GOT3 (cell line): Measurements from ENCODE around the gene KCNJ3.

Experiments used
- DNase-seq: peaks from one replicate; lab custom pipeline; 2025; ENCODE audit warnings: mixed read lengths; lab: John Stamatoyannopoulos, UW

The KCNJ3 gene

GRCh38 chr2:154707994-154708575 lies 9.6 kb downstream of the KCNJ3 start:
- no peak for DNase-seq

- DNase-seq, result no peak
Observed at GRCh38 chr2:154709215-154709614, 10.7 kb downstream of the KCNJ3 start.

GRCh38 chr2:154710078-154710477 lies 11.6 kb downstream of the KCNJ3 start:
- DNase-seq, result no peak

GRCh38 chr2:154710685-154711084 lies 12.2 kb downstream of the KCNJ3 start:
- DNase-seq, result no peak

DNA sequence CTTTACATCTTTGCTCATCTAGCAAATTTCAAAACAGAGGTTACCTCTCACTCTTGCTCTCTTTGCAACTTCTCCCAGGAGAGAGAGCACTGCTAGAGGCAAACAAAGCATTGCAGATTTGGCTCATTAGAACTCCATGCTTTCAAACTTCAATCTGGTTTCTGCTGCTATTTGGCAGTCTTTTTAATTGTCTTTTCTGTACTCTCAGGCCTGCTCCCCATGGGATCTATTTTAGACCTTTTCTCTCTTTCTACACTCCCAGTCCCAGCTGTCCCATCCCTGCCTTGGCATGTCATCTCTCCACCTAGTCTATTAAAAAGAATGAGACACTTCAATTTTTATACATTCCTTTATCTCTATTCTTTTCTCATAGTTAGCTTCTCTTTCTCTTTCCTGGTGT lies 15.2 kb downstream of the KCNJ3 start:
- DNase-seq, result no peak

- DNase-seq, result no peak
Observed at GRCh38 chr2:154720651-154721050, 22.2 kb downstream of the KCNJ3 start.

- no peak for DNase-seq
Observed at GRCh38 chr2:154724194-154724797, 25.8 kb downstream of the KCNJ3 start.

- DNase-seq, result no peak
Observed at GRCh38 chr2:154740361-154740760, 41.9 kb downstream of the KCNJ3 start.

DNA sequence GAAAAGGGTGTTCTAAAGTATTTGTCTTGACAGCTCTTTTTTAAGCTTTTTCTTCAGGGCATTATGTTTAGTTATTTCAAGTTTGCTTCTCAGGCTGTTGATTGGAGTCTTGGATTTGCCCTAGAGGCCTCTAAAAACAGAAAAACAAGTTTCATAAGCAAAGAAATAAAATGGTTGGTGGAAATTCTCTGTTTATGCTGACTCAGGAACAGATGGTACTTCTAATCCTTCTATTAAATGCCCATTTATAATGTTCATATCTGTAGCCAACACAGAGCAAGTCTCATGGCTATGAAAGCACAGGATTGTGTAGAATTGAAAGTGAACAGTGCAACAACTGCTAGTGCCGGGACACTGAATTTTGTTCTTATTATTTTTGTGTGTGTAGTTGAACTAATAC lies 60.4 kb downstream of the KCNJ3 start:
- no peak for DNase-seq

- DNase-seq, result no peak
Observed at GRCh38 chr2:154762638-154763037, 64.1 kb downstream of the KCNJ3 start.

GRCh38 chr2:154771664-154772284 lies 73.3 kb downstream of the KCNJ3 start:
- no peak for DNase-seq

DNA sequence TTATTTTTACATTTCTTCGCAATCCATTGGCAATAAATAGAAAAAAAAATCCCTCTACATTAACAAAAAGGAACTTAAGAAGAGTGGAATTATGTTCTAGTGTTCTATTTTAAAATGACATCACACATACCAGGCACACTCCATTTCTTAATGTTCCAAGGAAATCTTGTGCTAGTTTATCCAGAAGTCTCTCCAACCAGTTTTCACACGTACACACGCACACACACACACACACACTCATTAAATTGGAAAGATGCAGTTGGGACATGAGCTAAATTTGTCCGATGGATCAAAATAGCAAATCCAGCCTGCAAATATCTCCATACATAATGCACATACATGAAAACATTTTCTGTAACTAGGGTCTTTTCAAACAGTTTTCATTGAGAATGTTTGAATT lies 78.3 kb downstream of the KCNJ3 start:
- no peak for DNase-seq

DNA sequence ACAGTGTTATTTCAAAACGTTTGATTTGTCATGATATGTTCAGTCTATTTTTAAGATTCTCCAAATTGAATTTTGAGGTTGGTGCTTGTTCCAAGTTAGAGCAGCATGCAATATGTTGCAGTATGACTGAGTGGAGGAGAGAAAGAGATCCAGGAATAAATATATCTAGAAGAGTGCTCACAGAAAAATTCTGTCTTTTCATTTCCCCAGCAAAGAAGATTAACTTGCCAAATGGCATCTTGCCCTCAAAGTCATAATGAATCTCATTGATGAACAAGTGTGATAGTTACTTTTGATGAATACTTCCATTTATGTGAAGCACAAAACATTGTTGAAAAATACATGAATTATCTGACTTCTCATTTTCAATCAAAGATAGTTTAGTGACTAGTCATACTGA lies 95.9 kb downstream of the KCNJ3 start:
- DNase-seq, result no peak

- DNase-seq, result no peak
Observed at GRCh38 chr2:154795651-154796050, 97.2 kb downstream of the KCNJ3 start.

DNA sequence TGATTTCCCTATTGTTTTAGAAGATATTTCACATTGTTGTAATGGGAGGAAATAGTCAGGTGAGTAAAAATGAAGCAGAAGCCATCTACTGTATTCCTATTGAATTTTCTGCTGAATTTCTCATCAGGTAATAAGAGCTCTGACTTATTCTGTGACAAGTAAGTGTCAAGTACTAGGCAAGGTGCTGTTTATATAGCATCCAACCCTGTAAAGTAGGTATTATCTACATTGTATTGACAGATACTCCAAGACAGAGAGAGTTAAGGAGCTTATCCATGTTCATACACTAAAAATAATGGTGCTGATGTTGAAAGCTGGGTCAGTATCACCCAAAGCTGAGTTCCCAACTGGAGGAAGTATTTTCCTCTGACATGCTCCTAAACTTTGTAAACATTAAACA lies 106.0 kb downstream of the KCNJ3 start:
- DNase-seq, result no peak

GRCh38 chr2:154813636-154814035 lies 115.1 kb downstream of the KCNJ3 start:
- no peak for DNase-seq

DNA sequence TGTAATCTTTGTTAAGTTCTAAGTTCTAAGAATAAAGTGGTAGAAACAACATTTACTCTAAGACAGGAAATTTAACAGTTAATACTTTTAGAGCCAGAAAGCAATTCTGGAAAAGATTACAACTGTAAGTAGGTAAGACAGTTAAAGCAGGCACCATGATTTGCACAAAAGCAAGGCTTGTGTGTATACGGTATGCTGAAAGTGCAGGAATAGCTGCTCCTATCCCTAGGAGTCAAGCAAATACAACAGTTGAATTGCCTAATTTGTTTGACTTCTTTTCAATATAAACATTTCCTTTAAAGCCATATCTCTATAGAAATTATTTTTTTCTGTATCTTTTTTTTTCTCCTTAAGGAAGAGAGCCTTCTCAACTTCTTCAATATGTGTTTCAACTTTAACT lies 116.4 kb downstream of the KCNJ3 start:
- no peak for DNase-seq

DNA sequence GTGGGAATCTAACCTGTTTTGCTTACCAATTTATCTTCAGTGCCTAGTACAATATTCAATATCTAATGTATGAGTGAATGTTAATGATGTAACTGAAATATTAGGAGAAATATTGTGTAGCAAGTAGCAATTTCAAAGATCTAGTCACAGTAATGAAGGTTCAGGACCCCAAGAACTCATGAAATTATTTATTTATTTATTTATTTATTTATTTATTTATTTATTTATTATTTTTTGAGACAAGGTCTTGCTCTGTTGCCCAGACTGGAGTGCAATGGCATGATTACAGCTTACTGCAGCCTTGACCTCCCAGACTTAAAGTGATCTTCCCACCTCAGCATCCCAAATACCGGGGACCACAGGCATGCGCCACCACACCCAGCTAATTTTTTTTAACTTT lies 126.9 kb downstream of the KCNJ3 start:
- DNase-seq, result no peak

GRCh38 chr2:154826827-154827226 lies 128.3 kb downstream of the KCNJ3 start:
- no peak for DNase-seq

DNA sequence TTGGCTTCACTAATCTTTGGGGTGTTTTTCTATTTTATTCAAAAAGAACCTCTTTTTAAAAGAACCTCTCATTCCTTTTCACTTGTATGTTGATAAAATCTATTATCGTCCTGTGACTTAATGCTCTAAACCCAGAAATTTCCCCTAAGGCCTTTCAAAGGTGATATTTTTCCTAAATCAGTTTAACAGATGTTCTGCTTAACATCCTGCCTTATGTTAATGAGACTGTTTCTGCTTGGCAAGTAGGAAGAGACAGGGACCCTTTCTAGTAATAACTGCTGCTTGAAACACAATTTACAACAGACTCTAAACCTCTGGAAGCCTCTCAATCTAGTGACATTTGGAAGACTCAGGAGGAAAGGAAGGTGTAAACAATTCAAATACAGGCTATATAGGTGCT lies 128.8 kb downstream of the KCNJ3 start:
- no peak for DNase-seq

DNA sequence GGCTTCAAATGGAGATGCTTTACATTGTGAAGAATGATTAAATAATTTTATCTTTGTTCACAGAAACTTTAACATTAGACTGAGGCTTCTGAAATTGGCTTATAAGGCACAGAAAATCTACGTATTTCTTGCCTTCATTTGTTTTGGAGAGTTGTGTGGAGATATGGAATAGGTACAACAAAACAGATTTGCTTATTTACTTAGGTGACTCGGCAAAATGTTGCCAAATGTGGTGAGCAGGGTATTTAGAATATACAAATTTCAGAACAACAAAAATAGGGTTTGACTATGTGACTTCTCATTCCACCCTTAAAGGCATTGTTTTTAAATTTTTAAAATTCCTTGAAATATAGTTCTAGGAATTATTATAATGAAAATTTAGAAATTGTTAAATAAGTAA lies 134.2 kb downstream of the KCNJ3 start:
- DNase-seq, result no peak

DNA sequence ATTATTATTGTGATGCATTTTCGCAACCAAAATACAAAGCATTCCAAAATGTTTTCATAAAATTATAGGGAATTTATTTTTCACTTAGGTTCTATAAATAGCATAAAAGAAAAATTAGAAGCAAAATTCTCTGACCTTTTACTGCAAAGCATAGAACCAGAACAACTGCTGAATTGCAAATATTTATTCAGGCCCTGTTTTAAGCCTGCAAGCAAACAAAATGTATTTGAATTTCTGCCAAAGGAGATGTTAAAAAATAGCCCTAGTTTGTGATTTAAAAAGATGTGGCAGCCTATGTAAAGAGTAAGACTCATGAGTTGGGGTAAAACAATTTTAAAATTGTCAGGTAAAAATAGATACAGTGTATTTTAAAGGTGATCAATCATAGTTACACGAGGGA lies 138.1 kb downstream of the KCNJ3 start:
- DNase-seq, result no peak

- no peak for DNase-seq
Observed at GRCh38 chr2:154837035-154837434, 138.5 kb downstream of the KCNJ3 start.

- no peak for DNase-seq
Observed at GRCh38 chr2:154844513-154844912, 146.0 kb downstream of the KCNJ3 start.
